ENCODE results near the gene SLCO4A1.

GRCh38 chr20:62696989-62697388 is 54.7 kb downstream of the SLCO4A1 start:
- TF ChIP-seq CTCF (IDR thresholded peaks at IDR 0.05): no peak
- no peak for TF ChIP-seq POLR2A (IDR thresholded peaks at IDR 0.05)
